A673 (cell line): ENCODE measurements around the gene SLC11A1. TPM values are rescaled to one million over a fixed set of nuclear protein-coding genes. Genes with fewer than 3 reads are reported as not detected.

Experiments used
- BruUV-seq: library from RNA; stranded (reverse); fragments of 400-500 nt; replicated peaks from 2 replicates; lab custom pipeline; 2021; lab: Mats Ljungman, UMichigan
- CTCF ChIA-PET: fragments of 300-600 bp; sonication (Branson Sonifier 250); formaldehyde crosslinking; loops from one replicate; lab custom pipeline; 2022; ENCODE audit warnings: antibody characterized with exemption; lab: Charles Lee
- POLR2A ChIA-PET: fragments of 300-600 bp; sonication (Branson Sonifier 250); formaldehyde crosslinking; loops from one replicate; lab custom pipeline; 2022; ENCODE audit warnings: antibody characterized with exemption; ENCODE audit not compliant: low non-redundant PET; lab: Charles Lee
- DNase-seq: peaks from one replicate; pipeline ENCODE4 v3.0.0-alpha.2; 2015; ENCODE audit warnings: low spot score
- H3K27ac ChIP-seq: fragments of 200-600 bp; sonication (generic); 2 replicates; pipeline ENCODE4 v1.5.1; 2016; ENCODE audit warnings: mixed run types, low read depth, mild to moderate bottlenecking, mixed read lengths, antibody characterized with exemption, low read length; ENCODE audit not compliant: poor library complexity, severe bottlenecking
- H3K27me3 ChIP-seq: fragments of 200-600 bp; sonication (generic); replicated peaks from 2 replicates; pipeline ENCODE4 v1.6.1; 2017; ENCODE audit warnings: mixed run types, low read depth, mild to moderate bottlenecking, mixed read lengths, antibody characterized with exemption, low read length; ENCODE audit not compliant: insufficient read depth, poor library complexity
- H3K36me3 ChIP-seq: fragments of 200-600 bp; sonication (generic); 2 replicates; pipeline ENCODE4 v1.6.1; 2016; ENCODE audit warnings: mixed run types, mild to moderate bottlenecking, mixed read lengths, antibody characterized with exemption, low read length; ENCODE audit not compliant: insufficient read depth, poor library complexity, severe bottlenecking
- H3K4me1 ChIP-seq: fragments of 200-600 bp; sonication (generic); 2 replicates; pipeline ENCODE4 v1.6.1; 2017; ENCODE audit warnings: mixed run types, mild to moderate bottlenecking, mixed read lengths, antibody characterized with exemption, low read length; ENCODE audit not compliant: insufficient read depth, poor library complexity, severe bottlenecking
- H3K4me3 ChIP-seq: fragments of 200-600 bp; sonication (generic); 2 replicates; pipeline ENCODE4 v1.5.1; 2016; ENCODE audit warnings: low read depth, mixed run types, mild to moderate bottlenecking, mixed read lengths, low read length; ENCODE audit not compliant: poor library complexity, severe bottlenecking
- H3K9me3 ChIP-seq: fragments of 200-600 bp; sonication (generic); 2 replicates; pipeline ENCODE4 v1.6.1; 2016; ENCODE audit warnings: mixed run types, low read depth, mild to moderate bottlenecking, mixed read lengths, antibody characterized with exemption, low read length; ENCODE audit not compliant: poor library complexity, severe bottlenecking
- EZH2 ChIP-seq: fragments of 200-600 bp; sonication (generic); IDR thresholded peaks from 2 replicates; pipeline ENCODE4 v1.6.1; 2017; ENCODE audit warnings: borderline replicate concordance, low read depth, mild to moderate bottlenecking, mixed read lengths, antibody characterized with exemption, low read length; ENCODE audit not compliant: poor library complexity, severe bottlenecking
- intact Hi-C: fragments of 100-400 bp; cut with micrococcal nuclease; formaldehyde crosslinking; loops from one replicate; pipeline ENCODE4 v1.10.0; 2022; ENCODE audit not compliant: unreplicated experiment
- total RNA-seq: library from RNA; stranded (reverse); gene quantifications from 2 replicates; pipeline ENCODE4 v1.2.3, GENCODE V29; 2021
- TF ChIP-seq, protein P1 (sequence below): fragments of 300-800, 200-600 bp; sonication (generic); conservative IDR thresholded peaks from 2 replicates; pipeline ENCODE4 v1.5.1; 2017; ENCODE audit warnings: low read depth, mild to moderate bottlenecking, antibody characterized with exemption, low read length, moderate library complexity, mixed read lengths

Gene SLC11A1
- total RNA-seq, 1 experiment from 2014 or later, result 0.09 TPM

DNA sequence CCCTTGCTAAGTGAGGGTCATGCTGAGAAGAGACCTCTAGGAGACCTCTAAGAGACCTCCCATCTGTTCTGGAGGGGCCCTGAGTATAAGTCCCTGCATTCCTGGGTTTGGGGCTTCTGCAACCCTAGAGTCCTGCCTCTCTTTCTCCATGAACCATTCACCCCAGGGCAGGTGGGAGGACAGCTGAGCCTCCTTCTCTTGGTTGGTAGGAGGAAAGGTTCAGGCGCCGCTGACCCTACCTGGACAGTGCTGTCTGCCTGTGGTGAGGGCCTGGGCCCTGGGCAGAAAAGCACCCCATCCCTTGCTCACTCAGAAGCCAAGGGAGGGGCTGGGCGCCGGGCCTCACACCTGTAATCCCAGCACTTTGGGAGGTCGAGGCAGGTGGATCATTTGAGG, 36.2 kb downstream of the SLC11A1 start:
- no TSS peak for BruUV-seq
- H3K27ac ChIP-seq, result no peak overlapping the region
- no peak for DNase-seq
- H3K36me3 ChIP-seq, result no peaks in the 10 kb centered on the region
- ChIA-PET POLR2A (no interaction called here), CTCF (no interaction called here)
- H3K4me1 ChIP-seq, result no peaks in the 10 kb centered on the region
- H3K4me3 ChIP-seq, result no peak overlapping the region
- H3K27me3 ChIP-seq, result no peaks in the 10 kb centered on the region
- H3K9me3 ChIP-seq, result no peaks in the 10 kb centered on the region
- no peak for TF ChIP-seq EZH2
- TF ChIP-seq, protein P1, sequence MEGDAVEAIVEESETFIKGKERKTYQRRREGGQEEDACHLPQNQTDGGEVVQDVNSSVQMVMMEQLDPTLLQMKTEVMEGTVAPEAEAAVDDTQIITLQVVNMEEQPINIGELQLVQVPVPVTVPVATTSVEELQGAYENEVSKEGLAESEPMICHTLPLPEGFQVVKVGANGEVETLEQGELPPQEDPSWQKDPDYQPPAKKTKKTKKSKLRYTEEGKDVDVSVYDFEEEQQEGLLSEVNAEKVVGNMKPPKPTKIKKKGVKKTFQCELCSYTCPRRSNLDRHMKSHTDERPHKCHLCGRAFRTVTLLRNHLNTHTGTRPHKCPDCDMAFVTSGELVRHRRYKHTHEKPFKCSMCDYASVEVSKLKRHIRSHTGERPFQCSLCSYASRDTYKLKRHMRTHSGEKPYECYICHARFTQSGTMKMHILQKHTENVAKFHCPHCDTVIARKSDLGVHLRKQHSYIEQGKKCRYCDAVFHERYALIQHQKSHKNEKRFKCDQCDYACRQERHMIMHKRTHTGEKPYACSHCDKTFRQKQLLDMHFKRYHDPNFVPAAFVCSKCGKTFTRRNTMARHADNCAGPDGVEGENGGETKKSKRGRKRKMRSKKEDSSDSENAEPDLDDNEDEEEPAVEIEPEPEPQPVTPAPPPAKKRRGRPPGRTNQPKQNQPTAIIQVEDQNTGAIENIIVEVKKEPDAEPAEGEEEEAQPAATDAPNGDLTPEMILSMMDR, result no peak
- intact Hi-C loops, result no loop called here

DNA sequence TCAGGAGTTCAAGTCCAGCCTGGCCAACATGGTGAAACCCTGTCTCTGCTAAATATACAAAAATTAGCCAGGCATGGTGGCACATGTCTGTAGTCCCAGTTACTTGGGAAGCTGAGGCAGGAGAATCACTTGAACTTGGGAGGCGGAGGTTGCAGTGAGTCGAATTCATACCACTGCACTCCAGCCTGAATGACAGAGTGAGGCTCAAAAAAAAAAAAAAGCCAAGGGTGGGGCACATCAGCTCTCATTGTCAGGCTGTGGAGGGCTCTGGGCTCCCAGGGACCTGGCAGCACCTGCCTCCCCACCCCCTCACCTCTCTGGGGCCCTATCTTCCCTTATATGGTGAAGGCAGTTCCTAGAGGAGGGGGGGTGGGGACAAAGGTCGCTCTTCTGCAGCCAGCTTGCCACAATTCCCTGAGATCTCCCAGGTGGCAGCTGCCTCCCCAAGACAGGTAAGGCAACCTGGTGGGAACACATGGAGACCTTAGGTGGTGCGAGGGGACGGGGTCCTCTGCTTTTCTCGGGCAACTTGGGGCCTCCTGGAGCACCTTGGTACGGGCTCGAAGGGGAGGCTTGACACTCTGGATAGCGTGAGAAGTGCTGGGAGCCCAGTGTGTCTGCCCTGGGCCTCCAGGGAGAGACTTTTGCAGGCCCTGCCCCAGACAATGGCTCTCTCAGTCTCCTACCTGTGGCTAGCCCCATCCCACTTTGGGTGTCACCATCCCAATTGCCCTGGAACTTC, 36.8 kb downstream of the SLC11A1 start, which contains the start of gene VIL1:
Gene VIL1, plus strand, starts transcription at position 407 of the 742 bp plus-strand sequence. CDS start 4,656 bp downstream, outside the sequence.
- Histone ChIP-seq H3K27me3 (no peaks in the 10 kb centered on the region), H3K36me3 (no peaks in the 10 kb centered on the region), H3K27ac (no peak within 1 kb of the TSS), H3K4me1 (no peaks in the 10 kb centered on the region), H3K9me3 (no peaks in the 10 kb centered on the region), H3K4me3 (no peak within 1 kb of the TSS)
- intact Hi-C loops, result no loop called here
- POLR2A ChIA-PET, result no interaction called here
- CTCF ChIA-PET, result no interaction called here
- TF ChIP-seq, protein P1, result no peak
- no peak for TF ChIP-seq EZH2
- no peak for DNase-seq
- BruUV-seq, result no TSS peak

GRCh38 chr2:218419630-218420216, 37.6 kb downstream of the SLC11A1 start:
- intact Hi-C loops, result no loop called here
- H3K9me3 ChIP-seq, result no peaks in the 10 kb centered on the region
- no peaks in the 10 kb centered on the region for H3K4me1 ChIP-seq
- no peaks in the 10 kb centered on the region for H3K27me3 ChIP-seq
- no peak overlapping the region for H3K27ac ChIP-seq
- no peak overlapping the region for H3K4me3 ChIP-seq
- DNase-seq, result no peak
- no peaks in the 10 kb centered on the region for H3K36me3 ChIP-seq
- ChIA-PET POLR2A (no interaction called here), CTCF (no interaction called here)
- TF ChIP-seq, protein P1, result no peak
- no peak for TF ChIP-seq EZH2
- BruUV-seq, result no TSS peak
